Measurements from ENCODE around the gene ANKS3. TPM values are rescaled to one million over a fixed set of nuclear protein-coding genes. Genes with fewer than 3 reads are reported as not detected.

Gene ANKS3
- total RNA-seq, 1 experiment from 2014 or later, result 35.0 TPM

DNA sequence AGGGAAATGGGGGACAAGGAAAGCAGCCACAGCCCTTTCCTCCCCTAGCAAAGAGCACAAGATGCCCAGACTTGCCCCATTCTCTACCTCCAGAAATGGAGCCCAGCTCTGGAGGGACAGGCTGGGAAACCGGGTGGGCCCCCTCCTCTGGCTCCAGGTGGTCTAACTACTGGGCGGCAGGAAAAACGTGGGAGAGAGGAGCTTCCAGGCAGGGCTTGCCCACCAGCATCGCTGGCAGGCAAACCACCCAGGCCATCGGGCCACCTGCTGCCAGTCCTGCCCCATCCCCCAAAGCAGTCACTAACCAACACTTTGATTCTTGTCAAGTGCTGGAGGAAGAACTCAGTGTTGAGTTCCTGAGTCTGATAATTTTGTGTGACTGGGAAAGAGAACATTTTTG is 15.6 kb downstream of the ANKS3 start:
- Mint-ChIP-seq H3K27me3 (ENCODE audit: insufficient read depth, unreplicated experiment) (no peaks in the 10 kb centered on the region), H3K27ac (ENCODE audit: low read depth, unreplicated experiment) (no peak overlapping the region), H3K4me3 (ENCODE audit: unreplicated experiment) (no peak overlapping the region), H3K4me1 (ENCODE audit: insufficient read depth, unreplicated experiment) (no peaks in the 10 kb centered on the region), H3K9me3 (ENCODE audit: unreplicated experiment) (no peaks in the 10 kb centered on the region), H3K36me3 (ENCODE audit: insufficient read depth, unreplicated experiment) (peaks cover 67% of the 10 kb centered on the region)
- intact Hi-C loops (cut with micrococcal nuclease), result no loop called here
- CTCF ChIA-PET, result no interaction called here
- POLR2A ChIA-PET, result no interaction called here
- DNase-seq (ENCODE audit: unreplicated experiment), result no peak
- TF ChIP-seq CTCF (IDR thresholded peaks at IDR 0.05; ENCODE audit: unreplicated experiment), result no peak
- BruUV-seq (replicated peaks), result no TSS peak

DNA sequence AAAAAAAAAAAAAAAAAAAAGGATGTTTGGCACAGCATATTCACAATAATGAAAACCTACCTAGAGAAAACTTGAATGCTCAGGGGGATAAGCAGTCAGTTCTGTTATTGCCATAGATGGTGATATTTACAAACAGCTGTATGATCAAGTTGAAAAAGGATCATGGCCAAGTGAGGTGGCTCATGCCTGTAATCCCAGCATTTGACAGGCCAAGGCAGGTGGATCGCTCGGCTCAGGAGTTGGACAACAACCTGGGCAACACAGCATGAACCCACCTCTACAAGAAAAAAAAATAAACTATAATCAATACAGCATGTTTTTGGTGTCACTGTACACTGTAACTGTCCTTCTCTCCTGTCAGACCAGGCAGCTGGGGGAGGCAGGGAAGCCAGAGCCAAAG is 19.1 kb downstream of the ANKS3 start:
- no TSS peak for BruUV-seq (replicated peaks)
- no peak for DNase-seq (ENCODE audit: unreplicated experiment)
- H3K4me3 Mint-ChIP-seq (ENCODE audit: unreplicated experiment), result no peak overlapping the region
- H3K4me1 Mint-ChIP-seq (ENCODE audit: insufficient read depth, unreplicated experiment), result no peaks in the 10 kb centered on the region
- H3K27me3 Mint-ChIP-seq (ENCODE audit: insufficient read depth, unreplicated experiment), result no peaks in the 10 kb centered on the region
- no peaks in the 10 kb centered on the region for H3K9me3 Mint-ChIP-seq (ENCODE audit: unreplicated experiment)
- ChIA-PET CTCF (no interaction called here), POLR2A (interaction anchor here (0.6 to 1.2 kb wide), 2 partner anchors 19 to 50 kb away, joined by 3 to 4 read pairs; partner anchors contain the start of gene DNAAF8)
- H3K36me3 Mint-ChIP-seq (ENCODE audit: insufficient read depth, unreplicated experiment), result peaks cover 64% of the 10 kb centered on the region
- intact Hi-C loops (cut with micrococcal nuclease), result no loop called here
- TF ChIP-seq CTCF (IDR thresholded peaks at IDR 0.05; ENCODE audit: unreplicated experiment), result no peak
- no peak overlapping the region for H3K27ac Mint-ChIP-seq (ENCODE audit: low read depth, unreplicated experiment)

- BruUV-seq (replicated peaks), result no TSS peak
- no peaks in the 10 kb centered on the region for H3K27me3 Mint-ChIP-seq (ENCODE audit: insufficient read depth, unreplicated experiment)
- no peak for TF ChIP-seq CTCF (IDR thresholded peaks at IDR 0.05; ENCODE audit: unreplicated experiment)
- H3K27ac Mint-ChIP-seq (ENCODE audit: low read depth, unreplicated experiment), result no peak overlapping the region
- H3K36me3 Mint-ChIP-seq (ENCODE audit: insufficient read depth, unreplicated experiment), result peaks cover 68% of the 10 kb centered on the region
- intact Hi-C loops (cut with micrococcal nuclease), result no loop called here
- no peaks in the 10 kb centered on the region for H3K9me3 Mint-ChIP-seq (ENCODE audit: unreplicated experiment)
- ChIA-PET CTCF (interaction anchor here (2.5 kb wide), 1 partner anchor 13 kb away, joined by 5 read pairs; no protein-coding TSS in a partner anchor), POLR2A (interaction anchor here (1.2 kb wide), 1 partner anchor 21 kb away, joined by 3 read pairs; the partner anchor contains the start of gene DNAAF8)
- DNase-seq (ENCODE audit: unreplicated experiment), result no peak
- no peak overlapping the region for H3K4me3 Mint-ChIP-seq (ENCODE audit: unreplicated experiment)
- no peaks in the 10 kb centered on the region for H3K4me1 Mint-ChIP-seq (ENCODE audit: insufficient read depth, unreplicated experiment)
These were observed 20.2 kb downstream of the ANKS3 start for GRCh38 chr16:4713663-4714501.

GRCh38 chr16:4709481-4709880 is 24.6 kb downstream of the ANKS3 start:
- ChIA-PET POLR2A (interaction anchor here (0.6 to 1.7 kb wide), 6 partner anchors 9 to 248 kb away, joined by 3 to 8 read pairs (median 4); partner anchors contain the start of genes ANKS3 and DNAAF8), CTCF (interaction anchor here (0.6 to 1.5 kb wide), 2 partner anchors 17 to 1321 kb away, joined by 3 to 4 read pairs; no protein-coding TSS in a partner anchor)
- no peaks in the 10 kb centered on the region for H3K4me1 Mint-ChIP-seq (ENCODE audit: insufficient read depth, unreplicated experiment)
- TF ChIP-seq CTCF (IDR thresholded peaks at IDR 0.05; ENCODE audit: unreplicated experiment), result no peak
- no peaks in the 10 kb centered on the region for H3K9me3 Mint-ChIP-seq (ENCODE audit: unreplicated experiment)
- H3K27me3 Mint-ChIP-seq (ENCODE audit: insufficient read depth, unreplicated experiment), result no peaks in the 10 kb centered on the region
- intact Hi-C loops (cut with micrococcal nuclease), result no loop called here
- no peak overlapping the region for H3K27ac Mint-ChIP-seq (ENCODE audit: low read depth, unreplicated experiment)
- H3K4me3 Mint-ChIP-seq (ENCODE audit: unreplicated experiment), result no peak overlapping the region
- no TSS peak for BruUV-seq (replicated peaks)
- no peak for DNase-seq (ENCODE audit: unreplicated experiment)
- H3K36me3 Mint-ChIP-seq (ENCODE audit: insufficient read depth, unreplicated experiment), result peaks cover 76% of the 10 kb centered on the region

Measured in MCF 10A (cell line).